Skin epidermis (tissue), 12 donors: ENCODE results near the gene CPVL.

ENCODE experiments used
- H3K27ac ChIP-seq, 21 experiments: fragments of 200-600 bp; sonication (generic) in 11 of 21; one replicate each; pipeline ENCODE4 v1.5.0; 2020; ENCODE audit warnings: mild to moderate bottlenecking in 3 of 21, inconsistent platforms in 2 of 21, moderate library complexity in 2 of 21
- H3K4me3 ChIP-seq, 7 experiments: fragments of 200-600 bp; sonication (generic) in 2 of 7; one replicate each; pipeline ENCODE4 v1.5.0; 2020; ENCODE audit warnings: inconsistent platforms in 2 of 7, mild to moderate bottlenecking in 2 of 7, moderate library complexity in 1 of 7

The CPVL gene

GRCh38 chr7:29019896-29020295 lies 126.4 kb downstream of the CPVL start:
- H3K27ac ChIP-seq = no peak overlapping the region
- no peak overlapping the region for H3K4me3 ChIP-seq

GRCh38 chr7:29019387-29019786 lies 127.0 kb downstream of the CPVL start:
- Histone ChIP-seq H3K27ac (no peak overlapping the region), H3K4me3 (no peak overlapping the region)

DNA sequence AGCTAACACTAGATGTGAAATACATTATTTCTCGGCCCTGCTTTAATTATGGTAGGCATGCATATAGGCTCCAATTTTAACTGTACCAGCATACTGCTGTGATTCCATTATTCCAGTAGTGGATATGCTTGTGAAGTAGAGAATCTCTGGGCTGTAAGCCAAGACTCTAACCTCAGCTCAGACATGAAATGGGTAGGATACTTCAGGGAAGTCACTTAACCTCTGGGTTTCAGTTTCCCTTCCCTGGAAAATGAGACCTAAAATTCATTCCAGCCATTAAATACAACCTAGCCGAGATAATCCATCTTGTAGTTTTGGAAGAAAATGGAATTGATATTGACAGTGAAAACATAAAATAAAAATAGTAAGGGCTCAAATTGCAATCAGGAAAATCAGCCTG lies 128.6 kb downstream of the CPVL start:
- Histone ChIP-seq H3K27ac (no peak overlapping the region), H3K4me3 (no peak overlapping the region)

DNA sequence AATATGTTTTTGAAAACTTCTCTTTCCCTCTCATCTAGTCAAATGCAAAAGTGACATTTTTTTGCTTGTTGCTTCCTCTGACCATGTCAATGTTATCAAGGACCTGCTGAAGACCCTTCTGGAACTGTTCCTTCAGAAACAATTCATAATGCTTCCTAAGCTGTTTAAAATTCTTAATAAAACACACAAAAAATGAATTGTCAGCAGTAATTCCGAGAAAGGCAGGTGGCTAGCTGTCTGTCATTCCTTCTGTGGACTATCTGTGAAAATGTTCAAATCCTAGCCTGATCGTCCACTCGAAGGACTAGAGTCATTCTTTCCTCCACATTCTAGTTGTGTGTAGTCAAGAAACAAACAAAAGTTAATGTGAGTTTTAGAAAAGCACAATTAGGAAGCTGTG lies 131.6 kb downstream of the CPVL start:
- no peak overlapping the region for H3K27ac ChIP-seq
- no peak overlapping the region for H3K4me3 ChIP-seq

DNA sequence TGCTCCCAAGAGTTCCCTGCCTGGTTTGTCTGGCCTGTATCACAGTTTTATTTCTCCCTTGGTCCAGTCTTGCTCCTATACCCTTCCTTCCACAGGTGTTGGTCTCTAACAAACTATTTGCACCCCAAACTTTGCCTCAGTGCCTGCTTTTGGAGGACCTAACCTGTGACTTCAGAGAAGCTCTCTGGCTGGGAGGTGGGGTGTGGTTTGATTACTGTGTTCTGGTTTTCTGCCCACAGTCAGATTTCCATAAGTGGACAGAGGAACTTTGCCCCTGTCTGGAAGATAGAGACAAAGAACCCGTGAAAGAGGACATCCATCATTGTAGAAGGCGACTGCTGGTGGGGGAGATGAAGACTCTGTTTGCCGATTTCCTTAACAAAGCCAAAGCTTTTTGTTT lies 132.4 kb downstream of the CPVL start:
- Histone ChIP-seq H3K4me3 (no peak overlapping the region), H3K27ac (no peak overlapping the region)

DNA sequence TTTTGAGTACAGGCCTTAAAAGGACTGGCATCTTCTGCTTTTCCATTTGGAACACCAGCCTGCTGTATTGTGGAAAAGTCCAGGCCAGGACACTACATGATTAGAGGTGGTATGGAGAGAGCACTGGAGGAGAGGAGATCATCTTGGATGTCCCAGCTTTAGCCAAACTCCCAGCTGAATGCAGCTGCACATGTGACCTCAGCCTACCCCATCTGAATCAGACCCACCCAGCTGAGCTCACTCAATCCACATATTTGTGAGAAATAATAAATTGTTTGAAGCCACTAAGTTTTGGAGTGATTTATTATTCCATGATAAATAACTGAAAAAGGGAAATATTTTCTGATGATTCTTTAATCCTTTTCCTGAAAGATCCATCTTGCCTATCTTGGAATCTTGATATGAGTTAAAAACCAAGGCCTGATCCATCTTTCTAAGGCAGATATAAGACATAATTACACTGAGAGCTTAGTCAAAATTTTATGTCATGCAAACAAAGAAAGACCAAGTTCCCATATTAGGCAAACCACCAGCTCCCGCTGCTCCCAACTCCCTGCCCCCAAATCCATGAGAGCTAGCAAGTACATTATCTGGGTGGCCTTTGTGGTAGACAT lies 133.1 kb downstream of the CPVL start:
- H3K27ac ChIP-seq = no peak overlapping the region
- H3K4me3 ChIP-seq = no peak overlapping the region

DNA sequence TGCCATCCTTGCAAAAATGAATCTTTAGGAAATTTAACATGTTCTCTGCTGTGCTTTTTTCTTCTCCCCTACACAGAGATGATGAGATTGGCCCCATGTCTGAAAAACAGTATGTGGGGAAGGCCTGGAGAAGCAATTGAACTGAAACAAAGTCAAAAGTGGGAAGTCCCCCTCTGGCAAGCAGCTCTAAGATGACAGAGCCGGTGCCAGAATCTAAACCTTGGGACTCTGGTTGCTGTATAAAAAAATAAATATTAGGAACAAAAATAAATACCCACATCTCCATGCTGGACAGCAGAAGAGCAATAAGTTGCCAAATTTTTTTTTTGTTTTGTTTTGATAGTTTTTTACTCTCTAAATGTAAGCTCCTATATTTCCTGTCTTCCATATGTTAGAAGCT lies 136.4 kb downstream of the CPVL start:
- H3K4me3 ChIP-seq = no peak overlapping the region
- H3K27ac ChIP-seq = no peak overlapping the region

GRCh38 chr7:29008590-29008989 lies 137.7 kb downstream of the CPVL start:
- Histone ChIP-seq H3K27ac (no peak overlapping the region), H3K4me3 (no peak overlapping the region)

GRCh38 chr7:29007127-29007526 lies 139.2 kb downstream of the CPVL start:
- Histone ChIP-seq H3K27ac (no peak overlapping the region), H3K4me3 (no peak overlapping the region)

DNA sequence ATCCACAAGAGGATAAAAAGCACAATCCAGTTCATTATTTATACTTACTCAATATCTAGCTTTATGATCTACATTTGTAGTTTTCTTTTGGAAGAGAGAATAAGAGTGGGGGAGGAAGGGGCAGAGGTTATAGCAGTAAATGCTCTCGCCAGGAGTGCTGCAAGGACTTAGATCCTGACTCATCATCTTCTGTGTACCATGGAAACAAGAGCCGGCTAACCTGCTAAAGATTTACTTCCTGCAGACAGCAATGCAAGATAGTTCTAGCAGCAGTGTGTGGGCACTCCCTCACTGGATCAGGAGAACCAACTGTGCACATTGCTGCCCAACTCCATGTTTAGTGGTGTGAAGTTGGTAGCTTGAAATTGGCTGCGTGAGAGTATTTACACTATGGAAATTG lies 140.5 kb downstream of the CPVL start:
- H3K4me3 ChIP-seq = no peak overlapping the region
- peak overlapping the region in 1 of 21 experiments; percentile 33 for H3K27ac ChIP-seq

- Histone ChIP-seq H3K4me3 (no peak overlapping the region), H3K27ac (peak overlapping the region in 1 of 21 experiments; percentile 33)
Observed at GRCh38 chr7:29005406-29005805, 140.9 kb downstream of the CPVL start.

GRCh38 chr7:29003703-29004102 lies 142.6 kb downstream of the CPVL start:
- H3K27ac ChIP-seq = no peak overlapping the region
- H3K4me3 ChIP-seq = no peak overlapping the region

GRCh38 chr7:29000717-29001076 lies 145.6 kb downstream of the CPVL start:
- no peak overlapping the region for H3K27ac ChIP-seq
- H3K4me3 ChIP-seq = no peak overlapping the region

- no peak overlapping the region for H3K27ac ChIP-seq
- H3K4me3 ChIP-seq = no peak overlapping the region
Observed at GRCh38 chr7:28999895-29000716, 146.2 kb downstream of the CPVL start.

DNA sequence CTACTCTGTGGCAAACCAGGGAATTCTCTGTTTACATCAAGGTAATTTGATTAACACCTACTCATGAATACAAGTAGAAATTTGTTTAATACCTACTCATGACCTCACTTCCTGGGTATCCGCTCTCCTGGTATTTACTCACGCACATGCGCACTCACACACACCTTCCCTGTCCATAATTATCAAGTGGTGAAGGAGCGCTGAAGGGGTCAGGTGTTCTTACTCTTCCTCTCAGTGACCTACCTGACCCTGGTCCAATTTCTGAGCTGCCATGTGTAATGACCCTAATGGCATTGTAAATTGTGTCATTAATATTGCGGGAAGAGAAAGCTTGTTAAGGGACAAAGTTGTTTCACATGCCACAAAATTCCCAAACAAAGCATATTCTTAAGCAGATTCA lies 146.9 kb downstream of the CPVL start:
- Histone ChIP-seq H3K4me3 (no peak overlapping the region), H3K27ac (no peak overlapping the region)

GRCh38 chr7:28998105-28998504 lies 148.2 kb downstream of the CPVL start:
- Histone ChIP-seq H3K4me3 (no peak overlapping the region), H3K27ac (no peak overlapping the region)

GRCh38 chr7:28996836-28997235 lies 149.5 kb downstream of the CPVL start:
- Histone ChIP-seq H3K27ac (no peak overlapping the region), H3K4me3 (no peak overlapping the region)

DNA sequence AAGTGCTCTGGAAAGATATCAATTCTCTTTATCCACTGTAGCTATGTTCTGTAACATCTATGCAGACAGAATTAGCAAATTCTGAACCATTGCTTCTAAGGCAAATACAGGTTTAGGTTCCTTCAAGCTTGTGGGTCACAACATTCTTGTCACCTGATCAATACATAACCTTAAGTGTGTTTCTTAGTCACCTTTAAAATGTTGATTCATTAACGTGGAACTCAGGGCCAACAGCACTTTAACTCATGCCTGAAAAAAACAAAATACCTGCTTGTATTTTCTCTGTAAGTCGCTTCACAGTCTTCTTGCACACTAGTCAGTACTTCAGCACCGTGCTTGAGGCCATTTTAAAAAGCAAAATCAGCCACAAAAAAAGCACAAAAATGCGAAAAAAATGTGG lies 153.0 kb downstream of the CPVL start:
- Histone ChIP-seq H3K4me3 (no peak overlapping the region), H3K27ac (no peak overlapping the region)

DNA sequence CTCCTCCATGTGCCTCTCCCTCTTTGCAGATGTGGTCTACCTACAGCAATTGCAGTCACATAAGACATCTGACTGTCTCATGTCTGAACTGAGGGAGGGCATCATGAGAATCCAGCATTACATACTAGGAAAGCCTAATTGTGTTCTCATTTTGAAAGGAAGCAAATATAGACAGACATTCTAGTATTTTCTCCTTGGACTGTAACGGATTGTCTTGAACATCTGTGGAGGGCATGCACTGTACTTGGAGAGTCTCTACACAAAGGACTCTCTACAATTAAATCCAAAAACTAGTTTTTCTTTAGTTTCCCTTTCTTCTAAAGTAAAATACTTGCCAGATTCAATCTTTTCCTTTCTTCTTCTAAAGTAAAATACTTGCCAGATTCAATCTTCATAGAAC lies 153.5 kb downstream of the CPVL start:
- H3K4me3 ChIP-seq = no peak overlapping the region
- no peak overlapping the region for H3K27ac ChIP-seq

DNA sequence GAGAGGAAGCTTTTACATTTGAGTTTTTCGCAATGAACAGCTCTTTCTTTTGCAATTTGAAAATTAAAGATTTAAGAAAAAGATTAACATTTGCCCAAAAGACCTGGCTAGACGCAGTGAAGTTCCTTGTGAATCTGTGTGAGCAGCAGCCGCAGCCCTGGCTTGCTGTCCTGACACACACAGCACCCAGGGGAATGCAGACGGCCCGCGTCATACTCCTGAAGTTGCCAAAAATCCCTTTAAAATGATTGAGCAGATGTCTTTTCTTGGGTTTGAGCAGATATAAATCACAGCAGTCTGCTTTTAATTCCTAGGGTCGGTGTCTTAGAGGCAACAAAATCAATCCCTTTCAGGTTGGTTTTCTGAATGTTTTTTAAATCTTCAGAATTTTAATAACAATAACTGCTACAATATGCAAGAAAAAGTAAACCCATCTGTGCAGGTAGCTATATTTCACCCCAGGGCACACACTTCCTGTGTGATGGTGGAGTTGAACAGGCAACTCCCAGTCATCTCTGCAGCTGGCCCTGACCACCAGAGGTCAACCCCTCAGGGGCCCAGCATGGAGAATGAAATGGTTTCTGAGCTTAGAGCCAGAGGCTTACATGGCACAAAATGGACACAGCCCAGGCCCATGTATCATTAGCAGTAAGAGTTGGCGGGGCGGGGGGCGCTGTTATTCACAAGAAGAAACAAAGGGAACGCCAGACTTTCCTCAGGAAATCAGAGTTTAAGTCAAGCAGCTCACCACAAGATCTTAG lies 156.0 kb downstream of the CPVL start:
- peak overlapping the region in 5 of 21 experiments; percentile 8 to 76 (median 33) for H3K27ac ChIP-seq
- no peak overlapping the region for H3K4me3 ChIP-seq
